Left forelimb (tissue), 1 donor: ENCODE results near the gene SHC3.
A peak's percentile ranks its signal among the peaks of the same experiment; 100 is the strongest.

ENCODE experiments used
- DNase-seq: peaks from one replicate; pipeline ENCODE4 v3.0.0-alpha.2; 2018; ENCODE audit warnings: low spot score

The SHC3 gene

DNA sequence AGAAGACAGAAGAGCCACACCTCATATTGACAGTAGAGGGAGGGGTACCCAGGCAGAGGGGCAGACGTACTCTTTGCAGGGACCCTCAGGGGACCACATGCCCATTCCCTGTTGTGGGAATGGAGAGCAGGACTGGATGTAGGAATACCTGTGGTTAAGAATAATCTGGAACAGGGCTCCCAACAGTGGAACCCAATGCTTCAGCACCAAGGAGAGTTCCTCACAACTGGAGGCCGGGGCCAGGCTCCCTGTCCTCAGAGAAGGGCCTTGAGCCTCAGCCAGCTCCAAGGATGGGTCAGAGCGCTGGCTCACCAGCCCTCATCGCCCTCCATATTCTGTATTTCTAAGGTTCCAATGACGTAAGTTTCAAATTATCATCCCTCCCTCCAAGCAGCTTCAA, 7.4 kb upstream of the SHC3 start:
- no peak for DNase-seq

DNA sequence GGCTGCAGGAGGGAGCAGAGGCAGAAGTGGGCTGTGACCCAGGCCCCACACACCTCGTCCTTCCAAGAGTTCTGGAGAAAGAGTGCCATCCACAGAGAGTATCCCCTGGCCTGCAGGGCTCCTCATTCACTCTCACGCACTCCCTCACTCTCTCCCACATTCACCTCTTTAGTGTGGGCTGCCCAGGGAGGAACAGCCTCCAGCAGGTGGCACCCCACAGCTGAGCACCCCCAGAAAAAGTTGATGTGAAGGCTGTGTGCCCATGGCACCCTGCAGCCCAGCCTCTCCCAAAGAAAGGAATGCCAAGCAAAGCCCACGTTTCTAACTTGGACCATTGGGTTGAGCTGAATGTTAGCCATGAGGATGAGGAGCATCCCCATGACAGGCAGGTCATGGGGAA, 4.5 kb upstream of the SHC3 start:
- no peak for DNase-seq

- DNase-seq, result no peak
Observed at GRCh38 chr9:89182369-89182768, 3.8 kb upstream of the SHC3 start.

DNA sequence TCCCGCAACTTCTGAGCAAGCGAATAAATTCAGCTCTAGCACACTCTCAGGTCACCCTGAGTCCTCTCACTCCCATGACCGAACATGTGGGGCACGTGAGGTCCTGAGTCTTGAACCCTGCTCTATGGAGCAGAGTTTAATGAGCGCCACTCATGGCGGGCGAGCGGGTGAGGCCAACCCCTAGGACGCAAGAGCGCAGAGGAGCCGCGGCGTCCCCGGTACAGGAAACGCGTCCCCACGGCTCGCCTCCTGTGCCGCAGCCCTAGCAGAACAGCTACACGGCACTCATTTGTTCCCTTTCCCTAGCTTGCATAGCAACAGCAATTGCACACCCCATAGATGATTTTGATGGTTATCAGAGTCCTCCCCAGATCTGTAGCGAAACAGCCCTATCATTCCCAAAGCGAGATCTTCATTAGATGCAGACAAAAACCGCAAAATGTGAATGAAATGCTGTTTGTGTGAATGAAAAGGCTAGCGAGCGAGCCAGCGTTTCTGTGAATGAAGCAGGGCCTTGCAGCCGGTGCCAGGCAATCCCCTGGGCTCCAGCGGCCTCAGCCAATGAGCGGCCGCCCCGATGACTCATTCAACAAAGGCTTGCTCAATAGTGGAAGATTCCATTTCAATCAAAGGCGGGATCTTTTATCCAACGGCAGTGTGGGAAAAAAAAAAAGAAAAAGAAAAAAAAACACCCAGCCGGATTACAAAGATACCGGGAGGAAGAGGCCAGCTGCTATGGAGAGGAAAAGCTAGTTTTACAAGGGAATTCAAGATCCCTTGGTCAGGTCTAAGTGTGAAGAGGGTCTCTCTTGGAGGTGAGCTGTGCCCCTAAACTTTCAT, 1.5 kb upstream of the SHC3 start:
- DNase-seq, result peak; percentile 88

DNA sequence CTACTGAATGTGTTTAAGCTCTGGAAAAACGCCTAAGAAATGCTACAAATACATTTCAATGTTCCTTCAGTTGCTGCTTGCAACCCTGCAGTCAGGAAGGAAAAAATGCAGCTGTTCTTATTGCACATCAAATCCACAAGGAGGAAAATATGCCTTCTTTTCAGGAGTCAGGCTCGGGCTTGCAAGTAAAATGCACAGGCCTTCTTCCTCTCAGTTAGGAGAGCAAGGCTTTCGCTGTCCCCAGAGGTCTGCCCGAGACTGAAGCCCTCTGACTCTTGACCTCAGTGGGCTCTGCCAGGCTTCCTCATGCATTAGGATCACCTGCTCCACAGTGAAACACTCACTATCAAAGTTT, 899 bp upstream of the SHC3 start:
- DNase-seq, result no peak

DNA sequence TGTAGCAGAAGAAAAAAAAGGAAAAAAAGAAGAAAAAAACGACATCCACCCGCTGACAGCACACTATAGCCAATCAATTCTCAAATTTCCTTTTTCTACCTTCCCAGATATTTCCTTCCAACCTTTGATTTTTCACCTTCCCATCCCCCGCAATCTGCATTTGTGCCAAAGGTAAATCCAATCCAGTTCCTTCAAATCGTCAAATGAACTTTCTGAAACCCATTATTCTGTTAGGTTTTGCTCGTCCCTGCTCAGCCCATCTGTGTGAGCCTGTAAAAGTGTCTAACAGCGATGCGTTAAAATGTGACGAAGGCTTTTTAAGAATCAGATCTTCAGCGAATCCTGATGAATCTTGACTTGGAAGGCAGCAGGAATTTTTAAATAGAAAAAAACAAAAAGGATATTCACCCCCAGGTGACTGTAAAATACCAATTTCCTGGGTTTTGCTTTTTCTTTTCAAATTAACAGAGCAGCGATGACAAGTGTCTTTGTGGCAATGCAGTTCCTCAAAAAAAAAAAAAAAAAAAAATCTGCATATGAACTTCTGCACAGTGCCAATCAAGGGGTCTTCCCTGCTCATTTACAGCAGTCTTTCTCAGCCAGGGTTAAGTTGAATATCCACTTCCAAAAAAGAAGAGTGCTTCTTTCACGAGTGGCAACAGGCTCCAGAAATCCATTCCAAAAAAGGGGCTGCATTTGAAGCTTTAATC, 367 bp upstream of the SHC3 start:
- no peak for DNase-seq

- DNase-seq, result no peak
Observed at GRCh38 chr9:89177012-89177943, 1.3 kb downstream of the SHC3 start.

DNA sequence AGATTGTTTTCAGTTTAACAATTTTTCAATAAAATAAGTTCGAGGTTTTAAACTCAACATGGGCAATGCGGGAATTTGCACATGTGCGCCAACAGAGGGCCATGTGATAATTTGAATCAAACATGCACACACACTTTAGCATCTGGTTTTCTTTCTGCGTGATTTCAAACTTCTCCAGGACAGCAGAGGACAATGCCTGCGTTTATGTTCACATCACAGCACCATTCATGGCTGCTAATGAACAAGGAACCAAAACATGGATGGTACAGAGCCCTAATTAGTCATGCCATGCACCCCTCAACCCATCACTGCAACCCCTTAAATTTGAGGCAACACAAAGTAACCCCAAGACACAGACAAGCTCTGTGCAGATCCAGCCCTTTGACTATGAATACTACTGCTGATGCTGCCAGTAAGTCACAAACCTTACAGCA, 2.8 kb downstream of the SHC3 start:
- DNase-seq, result no peak

- no peak for DNase-seq
Observed at GRCh38 chr9:89174291-89174690, 4.3 kb downstream of the SHC3 start.

DNA sequence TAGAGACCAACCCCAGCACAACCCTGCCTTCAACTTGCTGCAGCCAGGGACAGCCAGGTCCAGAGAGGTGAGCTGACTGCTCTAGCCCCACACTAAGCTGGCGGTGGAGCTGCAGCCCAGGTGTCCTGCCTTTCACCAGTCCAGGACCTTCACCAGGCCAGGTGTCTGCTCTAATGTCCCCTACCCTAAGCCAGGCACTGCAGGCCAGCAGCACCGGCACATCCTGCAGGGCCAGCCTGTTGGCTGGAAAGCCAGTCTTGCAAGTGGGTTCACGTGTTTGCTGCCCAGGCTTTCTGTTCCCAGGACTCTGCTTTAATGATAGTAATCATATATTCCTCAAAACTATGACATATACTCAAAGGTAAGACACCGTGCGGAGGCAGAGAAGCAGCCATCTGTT, 5.5 kb downstream of the SHC3 start:
- no peak for DNase-seq

DNA sequence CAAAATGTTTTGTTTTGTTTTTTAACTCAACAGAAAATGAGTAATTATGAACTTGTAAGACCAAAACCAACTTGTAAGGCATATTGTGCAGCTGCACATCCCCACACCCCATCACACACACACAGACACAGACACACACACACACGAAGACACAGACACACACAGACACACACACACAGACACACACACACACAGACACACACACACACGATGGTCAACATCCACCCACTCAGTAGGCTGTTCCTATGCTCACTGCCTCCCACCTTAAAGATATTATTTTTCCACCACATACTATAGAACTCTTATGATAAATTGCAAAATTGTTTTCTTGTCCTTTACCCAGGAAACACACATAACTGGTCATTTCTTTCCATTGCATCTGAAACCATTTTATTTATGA, 6.2 kb downstream of the SHC3 start:
- no peak for DNase-seq

- no peak for DNase-seq
Observed at GRCh38 chr9:89171693-89172092, 6.9 kb downstream of the SHC3 start.

GRCh38 chr9:89171231-89171630, 7.4 kb downstream of the SHC3 start:
- no peak for DNase-seq

- no peak for DNase-seq
Observed at GRCh38 chr9:89168901-89169813, 9.5 kb downstream of the SHC3 start.

DNA sequence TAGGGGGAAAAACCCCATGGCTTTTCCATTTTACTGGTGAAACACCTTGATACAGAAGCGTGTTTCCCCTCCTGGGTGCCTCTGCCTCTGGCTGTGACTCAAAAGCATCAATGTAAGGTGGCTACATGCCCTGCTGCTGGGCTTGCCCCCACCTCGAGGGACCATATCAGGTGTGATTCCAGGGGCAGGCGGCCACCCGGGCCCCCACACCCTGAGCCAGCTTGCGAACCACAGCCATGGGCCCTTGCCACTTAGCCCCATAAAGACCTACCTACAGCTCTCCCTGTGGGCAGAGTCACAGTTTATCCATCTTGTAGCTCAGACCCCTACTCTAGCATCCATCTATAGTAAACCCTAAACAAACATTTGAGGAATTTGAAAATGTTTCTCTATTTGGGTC, 10.8 kb downstream of the SHC3 start:
- DNase-seq, result no peak

- DNase-seq, result no peak
Observed at GRCh38 chr9:89166852-89167251, 11.8 kb downstream of the SHC3 start.

DNA sequence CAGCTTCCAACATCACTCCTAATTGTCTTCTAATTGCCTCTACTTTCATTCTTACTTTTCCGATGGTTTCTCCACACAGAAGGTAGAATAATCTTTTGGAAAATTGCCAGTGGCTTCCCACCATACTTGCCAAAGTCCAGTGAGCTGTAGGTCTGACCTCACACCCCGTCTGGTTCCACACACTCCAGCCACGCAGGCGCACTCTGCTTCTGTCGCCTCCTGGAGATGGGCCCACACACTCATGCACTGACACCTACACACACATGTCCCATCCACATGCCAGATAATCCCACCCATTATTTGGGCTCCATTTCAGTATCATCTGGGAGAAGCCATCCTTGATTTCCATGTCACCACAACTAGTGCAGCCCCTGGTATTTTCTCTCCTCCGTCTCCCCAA, 12.7 kb downstream of the SHC3 start:
- DNase-seq, result no peak

GRCh38 chr9:89165341-89165740, 13.3 kb downstream of the SHC3 start:
- DNase-seq, result no peak

GRCh38 chr9:89161221-89161620, 17.4 kb downstream of the SHC3 start:
- DNase-seq, result no peak

GRCh38 chr9:89160806-89161205, 17.8 kb downstream of the SHC3 start:
- no peak for DNase-seq

- no peak for DNase-seq
Observed at GRCh38 chr9:89154651-89155336, 23.8 kb downstream of the SHC3 start.
